GM18907 (cell line): ENCODE measurements around the gene CLEC4C.

ENCODE experiments used
- ATAC-seq: cut with Tn5 transposase; IDR thresholded peaks from one replicate; pipeline ENCODE4 v1.9.1; 2021; ENCODE audit warnings: mild to moderate bottlenecking, moderate library complexity; ENCODE audit not compliant: unreplicated experiment

The CLEC4C gene

GRCh38 chr12:7729746-7730145, 17.4 kb downstream of the CLEC4C start:
- no peak for ATAC-seq

- ATAC-seq, result no peak
Observed at GRCh38 chr12:7723926-7724325, 23.2 kb downstream of the CLEC4C start.

GRCh38 chr12:7719946-7720730, 27.0 kb downstream of the CLEC4C start:
- no peak for ATAC-seq

GRCh38 chr12:7716381-7716780, 30.8 kb downstream of the CLEC4C start:
- ATAC-seq, result no peak

GRCh38 chr12:7712841-7713442, 34.2 kb downstream of the CLEC4C start:
- no peak for ATAC-seq

- ATAC-seq, result no peak
Observed at GRCh38 chr12:7711133-7711532, 36.0 kb downstream of the CLEC4C start, which contains the start of gene DPPA3. DPPA3 (plus strand) TSS chr12:7711433; CDS start chr12:7711571, 138 bp downstream.

GRCh38 chr12:7709969-7710675, 37.1 kb downstream of the CLEC4C start:
- no peak for ATAC-seq

GRCh38 chr12:7705846-7706245, 41.3 kb downstream of the CLEC4C start:
- ATAC-seq, result no peak

GRCh38 chr12:7695566-7696197, 51.5 kb downstream of the CLEC4C start, which contains the start of gene GDF3:
GDF3 (minus strand) TSS chr12:7695775; CDS start chr12:7695728, 47 bp downstream.
- no peak for ATAC-seq

GRCh38 chr12:7695237-7695560, 52.0 kb downstream of the CLEC4C start:
- no peak for ATAC-seq

GRCh38 chr12:7694556-7695236, 52.5 kb downstream of the CLEC4C start:
- ATAC-seq, result no peak

- no peak for ATAC-seq
Observed at GRCh38 chr12:7693793-7694192, 53.4 kb downstream of the CLEC4C start.

- no peak for ATAC-seq
Observed at GRCh38 chr12:7681535-7681934, 65.6 kb downstream of the CLEC4C start.
